Measurements from ENCODE around the gene TP53BP2. TPM values are rescaled to one million over a fixed set of nuclear protein-coding genes. Genes with fewer than 3 reads are reported as not detected.

Gene TP53BP2
- polyA plus RNA-seq, 1 experiment = 18.6 TPM

DNA sequence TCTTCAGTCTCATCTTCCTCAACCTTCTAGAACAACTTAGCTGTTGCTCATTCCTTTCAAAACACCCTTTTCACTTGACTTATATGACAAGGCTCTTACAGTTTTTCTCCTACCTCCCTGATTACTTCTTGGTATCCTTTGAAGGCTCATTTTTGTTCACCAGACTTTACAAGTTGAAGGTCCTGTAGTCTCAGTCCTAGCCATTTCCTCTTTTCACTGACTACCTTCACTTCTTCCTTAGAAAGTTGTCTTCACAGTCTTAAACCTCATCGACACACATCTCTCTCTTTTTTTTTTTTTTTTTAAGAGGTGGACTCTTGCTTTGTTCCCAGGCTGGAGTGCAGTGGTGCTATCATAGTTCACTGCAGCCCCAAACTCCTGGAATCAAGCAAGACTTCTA is 6.6 kb upstream of the TP53BP2 start:
- H3K36me3 ChIP-seq (ENCODE audit: control insufficient read depth, insufficient read depth, low read length) = no peaks in the 10 kb centered on the region
- POLR2A ChIA-PET = no interaction called here
- no peaks in the 10 kb centered on the region for H3K27me3 ChIP-seq (ENCODE audit: control insufficient read depth, insufficient read depth, low read length)
- TF ChIP-seq, protein P1, sequence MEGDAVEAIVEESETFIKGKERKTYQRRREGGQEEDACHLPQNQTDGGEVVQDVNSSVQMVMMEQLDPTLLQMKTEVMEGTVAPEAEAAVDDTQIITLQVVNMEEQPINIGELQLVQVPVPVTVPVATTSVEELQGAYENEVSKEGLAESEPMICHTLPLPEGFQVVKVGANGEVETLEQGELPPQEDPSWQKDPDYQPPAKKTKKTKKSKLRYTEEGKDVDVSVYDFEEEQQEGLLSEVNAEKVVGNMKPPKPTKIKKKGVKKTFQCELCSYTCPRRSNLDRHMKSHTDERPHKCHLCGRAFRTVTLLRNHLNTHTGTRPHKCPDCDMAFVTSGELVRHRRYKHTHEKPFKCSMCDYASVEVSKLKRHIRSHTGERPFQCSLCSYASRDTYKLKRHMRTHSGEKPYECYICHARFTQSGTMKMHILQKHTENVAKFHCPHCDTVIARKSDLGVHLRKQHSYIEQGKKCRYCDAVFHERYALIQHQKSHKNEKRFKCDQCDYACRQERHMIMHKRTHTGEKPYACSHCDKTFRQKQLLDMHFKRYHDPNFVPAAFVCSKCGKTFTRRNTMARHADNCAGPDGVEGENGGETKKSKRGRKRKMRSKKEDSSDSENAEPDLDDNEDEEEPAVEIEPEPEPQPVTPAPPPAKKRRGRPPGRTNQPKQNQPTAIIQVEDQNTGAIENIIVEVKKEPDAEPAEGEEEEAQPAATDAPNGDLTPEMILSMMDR (IDR thresholded peaks at IDR 0.05; ENCODE audit: insufficient read depth, low read depth, low read length) = no peak
- CTCF ChIA-PET = no interaction called here
- H3K4me3 ChIP-seq (ENCODE audit: low read depth, low read length) = no peak overlapping the region
- no peak for DNase-seq (ENCODE audit: low read depth)

DNA sequence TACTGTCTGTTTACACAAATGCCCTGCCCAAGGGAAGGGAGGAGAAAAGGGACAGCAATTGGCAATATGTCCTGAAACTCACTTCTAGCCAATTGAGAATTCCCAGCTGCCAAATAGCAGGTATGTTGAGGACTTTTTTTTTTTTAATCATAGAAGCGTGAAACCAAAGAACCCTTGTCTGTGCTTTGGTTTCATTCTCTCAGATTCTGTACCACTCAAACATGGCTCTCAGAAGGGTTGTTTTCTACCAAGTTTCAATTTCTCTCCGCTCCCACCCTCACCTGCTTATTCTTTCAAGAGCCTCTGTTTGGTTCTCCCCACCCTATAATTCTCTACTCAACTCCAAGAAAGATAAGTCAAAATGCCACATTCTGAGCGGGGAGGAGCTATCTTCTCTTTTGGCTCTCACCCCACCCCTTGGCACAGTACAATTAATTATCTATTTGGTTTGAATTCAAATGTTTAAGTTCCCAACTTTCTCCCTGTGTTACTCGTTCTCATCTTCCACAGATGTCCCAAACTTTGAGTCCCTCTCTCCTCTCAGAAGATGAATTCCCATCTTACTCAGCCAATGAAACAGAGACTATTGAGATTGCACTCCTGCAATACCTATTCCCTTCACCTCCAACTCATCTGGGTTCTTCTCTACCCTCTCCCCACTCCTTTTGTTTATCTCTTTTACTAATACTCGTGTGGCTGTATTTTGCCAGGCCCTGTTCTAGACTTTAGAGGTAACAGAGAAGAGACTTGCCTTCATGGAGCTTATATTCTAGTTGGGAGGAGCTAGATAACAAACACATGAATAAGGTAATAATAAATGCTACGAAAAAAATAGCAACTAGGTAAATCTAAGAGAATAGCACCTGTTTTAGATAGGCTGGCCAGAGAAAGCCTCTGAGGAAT is 3.9 kb upstream of the TP53BP2 start:
- ChIA-PET POLR2A (no interaction called here), CTCF (interaction anchor here (0.6 to 1.2 kb wide), 3 partner anchors 9 to 10 kb away, joined by 3 read pairs; no protein-coding TSS in a partner anchor)
- TF ChIP-seq, protein P1 (IDR thresholded peaks at IDR 0.05; ENCODE audit: insufficient read depth, low read depth, low read length) = no peak
- no peaks in the 10 kb centered on the region for H3K27me3 ChIP-seq (ENCODE audit: control insufficient read depth, insufficient read depth, low read length)
- H3K36me3 ChIP-seq (ENCODE audit: control insufficient read depth, insufficient read depth, low read length) = no peaks in the 10 kb centered on the region
- DNase-seq (ENCODE audit: low read depth) = no peak
- H3K4me3 ChIP-seq (ENCODE audit: low read depth, low read length) = no peak overlapping the region

DNA sequence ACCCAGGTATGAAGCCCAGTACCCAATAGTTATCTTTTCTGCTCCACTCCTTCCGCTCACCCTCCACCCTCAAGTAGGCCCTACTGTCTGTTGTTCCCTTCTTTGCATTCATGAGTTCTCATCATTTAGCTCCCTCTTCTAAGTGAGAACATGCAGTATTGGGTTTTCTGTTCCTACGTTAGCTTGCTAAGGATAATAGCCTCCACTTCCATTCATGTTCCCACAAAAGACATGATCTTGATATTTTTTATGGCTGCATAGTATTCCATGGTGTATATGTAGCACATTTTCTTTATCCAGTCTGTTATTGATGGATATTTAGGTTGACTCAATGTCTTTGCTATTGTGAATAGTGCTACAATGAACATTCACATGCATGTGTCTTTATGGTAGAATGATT is 2.8 kb upstream of the TP53BP2 start:
- TF ChIP-seq, protein P1 (IDR thresholded peaks at IDR 0.05; ENCODE audit: insufficient read depth, low read depth, low read length) = no peak
- Histone ChIP-seq H3K36me3 (ENCODE audit: control insufficient read depth, insufficient read depth, low read length) (no peaks in the 10 kb centered on the region), H3K27me3 (ENCODE audit: control insufficient read depth, insufficient read depth, low read length) (no peaks in the 10 kb centered on the region), H3K4me3 (ENCODE audit: low read depth, low read length) (no peak overlapping the region)
- ChIA-PET CTCF (interaction anchor here (0.6 kb wide), 1 partner anchor 146 kb away, joined by 3 read pairs; no protein-coding TSS in a partner anchor), POLR2A (no interaction called here)
- DNase-seq (ENCODE audit: low read depth) = no peak

DNA sequence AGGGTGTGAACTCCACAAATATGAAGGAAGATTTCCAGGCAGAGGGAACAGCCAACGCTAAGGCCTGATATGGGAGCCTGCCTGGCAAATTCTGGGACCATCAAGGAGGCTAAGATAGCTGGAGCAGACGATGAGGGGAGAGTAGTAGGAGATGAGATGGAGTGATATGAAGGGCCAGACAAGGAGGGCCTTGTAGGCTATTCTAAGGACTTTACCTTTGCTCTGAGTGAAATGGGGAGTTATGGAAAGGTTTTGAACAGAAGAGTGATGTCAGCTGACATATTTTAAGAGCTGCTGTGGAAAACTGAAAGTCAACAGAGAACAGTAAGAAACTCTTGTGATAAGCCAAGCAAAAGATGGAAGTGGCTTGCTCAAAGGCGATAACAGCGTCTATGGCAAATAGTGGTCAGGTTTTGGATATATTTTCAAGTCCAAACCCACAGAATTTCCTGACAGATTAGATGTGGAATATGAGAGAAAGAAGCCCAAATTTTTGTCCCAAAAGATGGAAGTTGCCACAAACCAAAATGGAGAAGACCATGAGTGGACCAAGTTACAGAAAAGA is 2.1 kb upstream of the TP53BP2 start:
- TF ChIP-seq, protein P1 (IDR thresholded peaks at IDR 0.05; ENCODE audit: insufficient read depth, low read depth, low read length) = no peak
- POLR2A ChIA-PET = no interaction called here
- H3K4me3 ChIP-seq (ENCODE audit: low read depth, low read length) = no peak overlapping the region
- DNase-seq (ENCODE audit: low read depth) = no peak
- H3K36me3 ChIP-seq (ENCODE audit: control insufficient read depth, insufficient read depth, low read length) = no peaks in the 10 kb centered on the region
- no peaks in the 10 kb centered on the region for H3K27me3 ChIP-seq (ENCODE audit: control insufficient read depth, insufficient read depth, low read length)
- CTCF ChIA-PET = interaction anchor here (0.6 to 2.8 kb wide), 2 partner anchors 12 to 152 kb away, joined by 3 to 16 read pairs; no protein-coding TSS in a partner anchor
